Effector memory CD4-positive, alpha-beta T cell (primary cell): ENCODE results near the gene CELSR1.

ENCODE experiments used
- DNase-seq, 3 donors: peaks; one replicate each; pipeline ENCODE4 v3.0.0-alpha.2; 2020
- H3K27ac ChIP-seq: 2 replicates; pipeline ENCODE4 v1.7.0; 2013; ENCODE audit warnings: mild to moderate bottlenecking, low read length, moderate library complexity; ENCODE audit not compliant: insufficient read depth, poor library complexity, severe bottlenecking
- H3K27me3 ChIP-seq: replicated peaks from 2 replicates; pipeline ENCODE4 v1.7.0; 2013; ENCODE audit warnings: mild to moderate bottlenecking, low read length; ENCODE audit not compliant: insufficient read depth, control insufficient read depth, poor library complexity, severe bottlenecking
- H3K36me3 ChIP-seq: 2 replicates; pipeline ENCODE4 v1.7.0; 2013; ENCODE audit warnings: mild to moderate bottlenecking, low read length, moderate library complexity; ENCODE audit not compliant: control insufficient read depth, insufficient read depth
- H3K4me1 ChIP-seq: 2 replicates; pipeline ENCODE4 v1.7.0; 2013; ENCODE audit warnings: low read length, mild to moderate bottlenecking; ENCODE audit not compliant: control insufficient read depth, insufficient read depth, poor library complexity, severe bottlenecking
- H3K4me3 ChIP-seq: 2 replicates; pipeline ENCODE4 v1.7.0; 2013; ENCODE audit warnings: low read length, low read depth, mild to moderate bottlenecking; ENCODE audit not compliant: insufficient read depth, poor library complexity, severe bottlenecking
- H3K9me3 ChIP-seq: 2 replicates; pipeline ENCODE4 v1.7.0; 2013; ENCODE audit warnings: mild to moderate bottlenecking, low read length, moderate library complexity; ENCODE audit not compliant: control insufficient read depth

CELSR1 gene

DNA sequence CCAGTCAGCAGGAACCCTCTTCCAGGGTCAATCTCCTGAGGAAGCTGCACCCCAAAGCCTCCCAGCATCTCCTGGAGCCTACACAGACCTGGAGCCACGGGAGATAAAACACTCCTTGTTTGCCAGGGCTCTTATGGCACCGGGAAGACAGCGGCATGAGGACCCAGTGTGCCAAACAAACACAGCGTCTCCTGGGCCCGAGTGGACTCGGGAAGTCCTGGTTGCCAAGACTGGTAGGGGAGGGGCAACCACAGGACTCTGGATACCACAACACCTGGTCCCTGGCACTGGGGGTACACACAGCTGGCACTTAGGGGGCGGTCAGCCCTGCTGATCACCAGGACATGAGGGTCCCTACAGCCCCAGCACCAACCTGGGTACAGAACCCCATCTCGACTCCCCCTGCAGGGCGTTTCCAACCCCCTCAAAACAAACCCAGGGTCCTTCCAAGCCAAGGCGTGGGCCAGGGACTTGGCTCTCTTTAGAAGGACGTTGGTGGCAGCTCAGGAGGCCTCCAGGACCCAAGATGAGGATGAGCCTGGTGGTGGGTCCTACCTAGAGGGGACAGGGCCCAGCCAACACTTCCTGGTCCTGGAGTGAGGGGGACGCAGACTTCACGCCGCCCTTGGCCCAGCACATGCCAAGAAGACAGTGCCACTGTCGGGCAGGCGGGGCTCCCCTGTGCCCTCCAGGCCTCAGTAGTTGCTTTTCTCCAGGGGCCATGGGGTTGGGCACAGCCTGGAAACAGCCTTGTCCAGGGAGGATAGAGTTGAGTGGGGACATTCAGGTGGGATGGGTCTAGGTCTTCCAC, 85.0 kb downstream of the CELSR1 start:
- DNase-seq: no peak
- Histone ChIP-seq H3K9me3 (no peaks in the 10 kb centered on the region), H3K4me3 (no peak overlapping the region), H3K27me3 (no peaks in the 10 kb centered on the region), H3K27ac (no peak overlapping the region), H3K4me1 (no peaks in the 10 kb centered on the region), H3K36me3 (no peaks in the 10 kb centered on the region)

DNA sequence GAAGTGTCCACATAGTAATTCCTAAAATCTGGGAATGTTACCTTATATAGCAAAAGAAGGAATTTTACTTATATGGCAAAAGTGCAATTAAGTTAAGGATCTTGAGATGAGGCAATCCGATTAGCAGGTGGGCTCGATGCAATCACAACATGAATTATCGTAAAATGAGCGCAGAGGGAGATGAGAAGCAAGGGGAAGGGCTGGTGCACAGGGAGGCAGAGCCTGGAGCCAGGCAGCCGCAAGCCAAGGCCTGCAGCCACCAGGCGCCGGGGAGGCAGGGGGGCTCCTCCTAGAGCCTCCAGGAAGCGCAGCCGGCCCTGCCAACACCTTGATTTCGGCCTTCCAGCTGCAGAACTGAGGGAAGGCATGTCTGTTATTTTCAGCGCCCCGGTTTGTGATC, 85.7 kb downstream of the CELSR1 start:
- H3K9me3 ChIP-seq: no peaks in the 10 kb centered on the region
- no peaks in the 10 kb centered on the region for H3K4me1 ChIP-seq
- H3K27me3 ChIP-seq: no peaks in the 10 kb centered on the region
- H3K27ac ChIP-seq: no peak overlapping the region
- no peaks in the 10 kb centered on the region for H3K36me3 ChIP-seq
- DNase-seq: no peak
- H3K4me3 ChIP-seq: no peak overlapping the region

- Histone ChIP-seq H3K27ac (no peak overlapping the region), H3K27me3 (no peaks in the 10 kb centered on the region), H3K4me1 (no peaks in the 10 kb centered on the region), H3K4me3 (no peak overlapping the region), H3K36me3 (no peaks in the 10 kb centered on the region), H3K9me3 (no peaks in the 10 kb centered on the region)
- DNase-seq: no peak
Observed at GRCh38 chr22:46450931-46451561, 86.4 kb downstream of the CELSR1 start.

- H3K4me3 ChIP-seq: no peak overlapping the region
Observed at GRCh38 chr22:46449974-46450745, 87.3 kb downstream of the CELSR1 start.

DNA sequence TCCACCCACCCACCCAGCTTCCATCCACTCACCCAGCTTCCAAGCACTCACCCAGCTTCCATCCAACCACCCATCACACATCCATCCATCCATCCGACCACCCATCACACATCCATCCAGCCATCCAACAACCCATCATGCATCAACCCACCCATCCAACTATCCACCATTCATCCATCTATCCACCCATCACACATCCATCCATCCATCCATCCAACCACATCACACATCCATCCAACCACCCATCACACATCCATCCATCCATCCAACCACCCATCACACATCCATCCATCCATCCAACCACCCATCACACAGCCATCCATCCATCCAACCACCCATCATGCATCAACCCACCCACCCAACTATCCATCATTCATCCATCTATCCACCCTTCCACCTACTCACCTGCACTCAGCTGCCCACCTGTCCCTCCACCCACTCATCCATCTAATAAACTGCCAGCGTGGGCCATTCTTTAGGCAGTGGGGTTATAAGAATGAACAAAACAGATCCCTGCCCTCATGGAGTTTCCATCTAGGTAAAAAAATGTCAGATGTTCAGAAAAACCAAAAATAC, 88.2 kb downstream of the CELSR1 start:
- no peak overlapping the region for H3K4me3 ChIP-seq
- DNase-seq: no peak
- no peaks in the 10 kb centered on the region for H3K36me3 ChIP-seq
- H3K27me3 ChIP-seq: no peaks in the 10 kb centered on the region
- H3K27ac ChIP-seq: no peak overlapping the region
- H3K4me1 ChIP-seq: no peaks in the 10 kb centered on the region
- H3K9me3 ChIP-seq: no peaks in the 10 kb centered on the region

More at GRCh38 chr22:46449974-46450745, 87.3 kb downstream of the CELSR1 start:
- Histone ChIP-seq H3K27ac (no peak overlapping the region), H3K4me1 (no peaks in the 10 kb centered on the region), H3K36me3 (no peaks in the 10 kb centered on the region), H3K9me3 (no peaks in the 10 kb centered on the region), H3K27me3 (no peaks in the 10 kb centered on the region)
- no peak for DNase-seq

DNA sequence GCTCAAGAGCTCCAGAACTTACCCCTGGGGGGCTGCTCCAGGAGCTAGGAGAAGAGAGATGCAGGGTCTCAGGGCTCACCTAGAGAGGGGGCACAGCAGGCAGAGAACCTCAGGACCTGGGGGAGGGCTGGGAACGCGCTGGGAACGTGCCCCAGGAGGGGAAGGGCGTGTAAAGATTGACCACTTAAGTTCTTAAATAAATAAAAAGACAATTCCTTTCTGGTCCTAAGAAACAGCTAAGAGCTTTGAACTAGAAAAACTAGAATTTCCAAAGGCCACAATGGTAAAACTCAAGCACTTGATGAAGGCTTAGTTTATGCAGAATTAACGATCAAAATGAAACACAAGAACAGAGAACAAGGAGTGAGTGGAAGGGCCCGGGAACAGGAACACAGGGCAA, 89.1 kb downstream of the CELSR1 start:
- Histone ChIP-seq H3K27me3 (no peaks in the 10 kb centered on the region), H3K9me3 (no peaks in the 10 kb centered on the region), H3K4me1 (no peaks in the 10 kb centered on the region), H3K27ac (no peak overlapping the region), H3K4me3 (no peak overlapping the region), H3K36me3 (no peaks in the 10 kb centered on the region)
- DNase-seq: no peak

- Histone ChIP-seq H3K27ac (no peak overlapping the region), H3K27me3 (no peaks in the 10 kb centered on the region), H3K36me3 (no peaks in the 10 kb centered on the region), H3K4me3 (no peak overlapping the region), H3K4me1 (no peaks in the 10 kb centered on the region), H3K9me3 (no peaks in the 10 kb centered on the region)
- no peak for DNase-seq
Observed at GRCh38 chr22:46447906-46448305, 89.5 kb downstream of the CELSR1 start.

- H3K4me3 ChIP-seq: no peak overlapping the region
- no peaks in the 10 kb centered on the region for H3K36me3 ChIP-seq
- H3K27me3 ChIP-seq: no peaks in the 10 kb centered on the region
- no peaks in the 10 kb centered on the region for H3K4me1 ChIP-seq
- no peaks in the 10 kb centered on the region for H3K9me3 ChIP-seq
- H3K27ac ChIP-seq: no peak overlapping the region
- DNase-seq: no peak
Observed at GRCh38 chr22:46446799-46447198, 90.6 kb downstream of the CELSR1 start.

DNA sequence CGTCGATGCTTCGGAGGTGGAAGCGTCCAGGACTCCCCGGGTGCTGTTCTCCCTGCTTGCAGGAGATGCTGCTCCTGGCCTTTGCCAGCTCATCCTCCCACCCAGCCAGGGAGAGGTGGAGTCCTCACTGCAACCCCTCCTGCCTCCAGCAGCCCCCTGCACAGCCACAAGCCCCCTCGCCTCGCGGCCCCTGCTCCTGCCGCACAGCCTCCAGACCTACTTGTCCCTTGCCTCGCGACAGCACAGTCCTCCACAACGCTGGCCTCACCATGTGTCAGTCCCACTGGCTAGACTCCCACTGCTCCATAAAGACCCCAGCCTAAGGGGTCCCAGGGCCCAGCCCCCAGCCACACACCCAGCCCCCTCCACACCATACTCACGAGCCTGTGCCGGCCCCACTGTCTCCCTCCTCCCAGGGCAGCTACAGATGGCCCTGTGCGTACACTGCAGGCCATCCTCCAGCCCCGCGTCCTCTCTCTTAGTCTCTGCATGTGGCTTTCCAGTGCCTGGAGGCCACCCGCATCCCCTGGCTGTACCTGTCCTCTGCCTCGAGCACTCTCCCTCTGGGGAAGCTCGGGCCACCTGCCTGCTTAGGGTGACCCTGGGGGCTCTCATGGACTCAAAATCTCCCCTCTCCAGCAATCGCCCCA, 91.5 kb downstream of the CELSR1 start:
- DNase-seq: no peak
- Histone ChIP-seq H3K36me3 (no peaks in the 10 kb centered on the region), H3K4me1 (no peaks in the 10 kb centered on the region), H3K9me3 (no peaks in the 10 kb centered on the region), H3K27ac (no peak overlapping the region), H3K4me3 (no peak overlapping the region), H3K27me3 (no peaks in the 10 kb centered on the region)
